ENCODE measurements around the gene FOXP2. TPM values are rescaled to one million over a fixed set of nuclear protein-coding genes. Genes with fewer than 3 reads are reported as not detected.

The FOXP2 gene
- total and polyA plus RNA-seq, 4 donors = 1.2 to 7.4 (median 5.7) TPM

DNA sequence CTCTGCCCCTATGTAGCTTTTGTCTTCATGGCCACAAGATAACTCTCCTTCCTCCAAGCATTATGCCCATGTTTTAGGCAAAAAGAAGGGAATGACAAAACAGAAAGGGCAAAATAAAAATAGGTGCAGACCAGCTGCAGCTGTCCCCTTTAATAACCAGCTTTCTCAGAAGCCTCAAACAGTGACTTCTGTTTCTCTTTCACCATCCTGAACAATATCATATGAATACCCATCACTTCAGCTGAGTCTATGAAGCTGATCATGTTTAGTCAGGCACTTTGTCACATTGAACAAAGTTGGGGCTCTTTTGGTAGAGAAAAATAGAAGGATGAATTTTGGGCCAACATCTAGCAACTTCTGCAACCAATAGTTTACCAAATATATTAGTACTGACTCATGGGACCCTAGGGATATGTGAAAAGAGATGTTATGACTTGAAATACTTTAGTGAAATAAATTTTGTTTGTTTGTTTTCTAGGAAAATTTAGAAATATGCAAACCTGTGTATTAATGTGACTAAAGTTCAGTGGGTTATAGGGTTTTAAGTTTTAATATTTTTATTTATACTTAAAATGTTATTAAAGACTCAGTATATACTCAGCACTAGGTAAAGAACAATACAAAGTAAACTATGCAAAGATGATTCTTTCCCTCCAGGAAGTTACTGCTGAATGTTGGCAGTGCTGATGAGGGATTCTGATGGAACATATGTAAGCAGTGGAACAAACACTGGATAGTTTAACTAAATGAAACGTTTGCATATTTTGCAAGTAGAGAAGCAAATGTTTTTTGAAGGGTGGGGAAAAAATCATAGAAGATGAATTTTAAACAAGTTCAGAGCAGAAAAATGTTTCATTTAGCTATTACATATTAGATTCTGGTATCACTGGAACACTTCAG is 133.7 kb downstream of the FOXP2 start (continued):
- TF ChIP-seq, protein P1, sequence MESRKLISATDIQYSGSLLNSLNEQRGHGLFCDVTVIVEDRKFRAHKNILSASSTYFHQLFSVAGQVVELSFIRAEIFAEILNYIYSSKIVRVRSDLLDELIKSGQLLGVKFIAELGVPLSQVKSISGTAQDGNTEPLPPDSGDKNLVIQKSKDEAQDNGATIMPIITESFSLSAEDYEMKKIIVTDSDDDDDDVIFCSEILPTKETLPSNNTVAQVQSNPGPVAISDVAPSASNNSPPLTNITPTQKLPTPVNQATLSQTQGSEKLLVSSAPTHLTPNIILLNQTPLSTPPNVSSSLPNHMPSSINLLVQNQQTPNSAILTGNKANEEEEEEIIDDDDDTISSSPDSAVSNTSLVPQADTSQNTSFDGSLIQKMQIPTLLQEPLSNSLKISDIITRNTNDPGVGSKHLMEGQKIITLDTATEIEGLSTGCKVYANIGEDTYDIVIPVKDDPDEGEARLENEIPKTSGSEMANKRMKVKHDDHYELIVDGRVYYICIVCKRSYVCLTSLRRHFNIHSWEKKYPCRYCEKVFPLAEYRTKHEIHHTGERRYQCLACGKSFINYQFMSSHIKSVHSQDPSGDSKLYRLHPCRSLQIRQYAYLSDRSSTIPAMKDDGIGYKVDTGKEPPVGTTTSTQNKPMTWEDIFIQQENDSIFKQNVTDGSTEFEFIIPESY (IDR thresholded peaks at IDR 0.05) = no peak
- TF ChIP-seq GABPA (IDR thresholded peaks at IDR 0.05 in 1 of 2, conservative IDR thresholded peaks at IDR 0.05 in 1 of 2) (no peak), RXRA (IDR thresholded peaks at IDR 0.05) (no peak)
- TF ChIP-seq, protein P2, sequence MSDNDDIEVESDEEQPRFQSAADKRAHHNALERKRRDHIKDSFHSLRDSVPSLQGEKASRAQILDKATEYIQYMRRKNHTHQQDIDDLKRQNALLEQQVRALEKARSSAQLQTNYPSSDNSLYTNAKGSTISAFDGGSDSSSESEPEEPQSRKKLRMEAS (IDR thresholded peaks at IDR 0.05) = no peak

DNA sequence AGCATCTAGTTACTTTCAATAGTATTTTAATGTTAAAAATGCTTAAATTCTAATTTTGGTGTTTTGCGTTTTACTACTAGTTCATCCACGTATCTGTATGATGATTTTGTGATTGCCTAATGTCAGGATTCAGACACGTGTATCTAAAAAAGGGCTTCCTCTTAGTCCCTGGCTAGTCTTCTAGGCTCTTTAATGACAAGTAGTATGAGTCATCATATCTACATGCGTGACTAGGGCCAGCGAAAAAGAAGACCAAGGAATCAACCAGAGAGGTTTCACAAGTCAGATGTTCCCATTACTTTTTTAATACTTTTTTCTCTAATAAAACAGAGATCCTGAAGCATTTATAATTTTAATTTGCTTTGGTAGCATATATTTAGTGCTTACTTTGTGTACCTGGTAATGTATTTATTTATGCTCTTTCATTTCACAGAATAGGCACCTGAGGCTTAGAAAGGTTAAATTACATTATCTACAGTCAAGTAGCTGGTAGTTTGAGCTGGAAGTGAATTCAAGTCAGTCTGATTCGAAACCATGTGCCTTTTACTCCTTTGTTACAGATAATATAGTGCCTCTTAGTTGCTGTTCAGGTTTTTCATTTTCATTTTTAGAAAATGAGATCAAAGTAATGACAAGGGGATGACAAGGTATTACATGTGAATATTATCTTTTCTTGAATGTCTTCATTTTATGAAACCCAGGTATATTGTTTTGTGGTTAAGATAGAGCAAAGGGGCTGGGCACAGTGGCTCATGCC is 140.3 kb downstream of the FOXP2 start:
- WGBS = 90% methylated on average over 6 of the region's 6 CpGs
- no peak for DNase-seq (ENCODE audit: low spot score)
- Histone ChIP-seq H3K27me3 (ENCODE audit: control insufficient read depth in 4 of 4, insufficient read depth in 4 of 4, low read length in 3 of 4) (no peaks in the 10 kb centered on the region), H3K36me3 (ENCODE audit: control insufficient read depth in 4 of 4, insufficient read depth in 3 of 4, low read depth in 1 of 4, low read length in 3 of 4) (no peaks in the 10 kb centered on the region), H3K9me3 (ENCODE audit: control insufficient read depth in 4 of 4, low read length in 3 of 4) (no peaks in the 10 kb centered on the region), H3K4me3 (ENCODE audit: low read depth in 1 of 3, low read length in 3 of 3) (no peak overlapping the region), H3K27ac (ENCODE audit: low read depth in 1 of 2, low read length in 2 of 2) (no peak overlapping the region), H3K4me1 (ENCODE audit: control insufficient read depth in 4 of 4, insufficient read depth in 4 of 4, low read length in 3 of 4) (no peaks in the 10 kb centered on the region), H3K9ac (ENCODE audit: low read depth in 1 of 2, low read length in 2 of 2) (no peak overlapping the region)
- TF ChIP-seq FOXA2 (IDR thresholded peaks at IDR 0.05) (no peak), YY1 (IDR thresholded peaks at IDR 0.05) (no peak), NR2F2 (IDR thresholded peaks at IDR 0.05) (no peak), TAF1 (conservative IDR thresholded peaks at IDR 0.05) (no peak), HNF4A (conservative IDR thresholded peaks at IDR 0.05) (no peak), RAD21 (IDR thresholded peaks at IDR 0.05) (no peak), HNF4G (IDR thresholded peaks at IDR 0.05) (no peak), RXRA (IDR thresholded peaks at IDR 0.05) (no peak), EGR1 (IDR thresholded peaks at IDR 0.05; ENCODE audit: low read depth in 2 of 2) (no peak), FOXA1 (IDR thresholded peaks at IDR 0.05) (no peak), JUND (IDR thresholded peaks at IDR 0.05) (no peak), SP1 (IDR thresholded peaks at IDR 0.05) (no peak), GABPA (IDR thresholded peaks at IDR 0.05 in 1 of 2, conservative IDR thresholded peaks at IDR 0.05 in 1 of 2) (no peak)
- TF ChIP-seq, protein P3, sequence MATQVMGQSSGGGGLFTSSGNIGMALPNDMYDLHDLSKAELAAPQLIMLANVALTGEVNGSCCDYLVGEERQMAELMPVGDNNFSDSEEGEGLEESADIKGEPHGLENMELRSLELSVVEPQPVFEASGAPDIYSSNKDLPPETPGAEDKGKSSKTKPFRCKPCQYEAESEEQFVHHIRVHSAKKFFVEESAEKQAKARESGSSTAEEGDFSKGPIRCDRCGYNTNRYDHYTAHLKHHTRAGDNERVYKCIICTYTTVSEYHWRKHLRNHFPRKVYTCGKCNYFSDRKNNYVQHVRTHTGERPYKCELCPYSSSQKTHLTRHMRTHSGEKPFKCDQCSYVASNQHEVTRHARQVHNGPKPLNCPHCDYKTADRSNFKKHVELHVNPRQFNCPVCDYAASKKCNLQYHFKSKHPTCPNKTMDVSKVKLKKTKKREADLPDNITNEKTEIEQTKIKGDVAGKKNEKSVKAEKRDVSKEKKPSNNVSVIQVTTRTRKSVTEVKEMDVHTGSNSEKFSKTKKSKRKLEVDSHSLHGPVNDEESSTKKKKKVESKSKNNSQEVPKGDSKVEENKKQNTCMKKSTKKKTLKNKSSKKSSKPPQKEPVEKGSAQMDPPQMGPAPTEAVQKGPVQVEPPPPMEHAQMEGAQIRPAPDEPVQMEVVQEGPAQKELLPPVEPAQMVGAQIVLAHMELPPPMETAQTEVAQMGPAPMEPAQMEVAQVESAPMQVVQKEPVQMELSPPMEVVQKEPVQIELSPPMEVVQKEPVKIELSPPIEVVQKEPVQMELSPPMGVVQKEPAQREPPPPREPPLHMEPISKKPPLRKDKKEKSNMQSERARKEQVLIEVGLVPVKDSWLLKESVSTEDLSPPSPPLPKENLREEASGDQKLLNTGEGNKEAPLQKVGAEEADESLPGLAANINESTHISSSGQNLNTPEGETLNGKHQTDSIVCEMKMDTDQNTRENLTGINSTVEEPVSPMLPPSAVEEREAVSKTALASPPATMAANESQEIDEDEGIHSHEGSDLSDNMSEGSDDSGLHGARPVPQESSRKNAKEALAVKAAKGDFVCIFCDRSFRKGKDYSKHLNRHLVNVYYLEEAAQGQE (IDR thresholded peaks at IDR 0.05) = no peak
- TF ChIP-seq, protein P4, sequence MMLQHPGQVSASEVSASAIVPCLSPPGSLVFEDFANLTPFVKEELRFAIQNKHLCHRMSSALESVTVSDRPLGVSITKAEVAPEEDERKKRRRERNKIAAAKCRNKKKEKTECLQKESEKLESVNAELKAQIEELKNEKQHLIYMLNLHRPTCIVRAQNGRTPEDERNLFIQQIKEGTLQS (IDR thresholded peaks at IDR 0.05) = no peak
- TF ChIP-seq, protein P5, sequence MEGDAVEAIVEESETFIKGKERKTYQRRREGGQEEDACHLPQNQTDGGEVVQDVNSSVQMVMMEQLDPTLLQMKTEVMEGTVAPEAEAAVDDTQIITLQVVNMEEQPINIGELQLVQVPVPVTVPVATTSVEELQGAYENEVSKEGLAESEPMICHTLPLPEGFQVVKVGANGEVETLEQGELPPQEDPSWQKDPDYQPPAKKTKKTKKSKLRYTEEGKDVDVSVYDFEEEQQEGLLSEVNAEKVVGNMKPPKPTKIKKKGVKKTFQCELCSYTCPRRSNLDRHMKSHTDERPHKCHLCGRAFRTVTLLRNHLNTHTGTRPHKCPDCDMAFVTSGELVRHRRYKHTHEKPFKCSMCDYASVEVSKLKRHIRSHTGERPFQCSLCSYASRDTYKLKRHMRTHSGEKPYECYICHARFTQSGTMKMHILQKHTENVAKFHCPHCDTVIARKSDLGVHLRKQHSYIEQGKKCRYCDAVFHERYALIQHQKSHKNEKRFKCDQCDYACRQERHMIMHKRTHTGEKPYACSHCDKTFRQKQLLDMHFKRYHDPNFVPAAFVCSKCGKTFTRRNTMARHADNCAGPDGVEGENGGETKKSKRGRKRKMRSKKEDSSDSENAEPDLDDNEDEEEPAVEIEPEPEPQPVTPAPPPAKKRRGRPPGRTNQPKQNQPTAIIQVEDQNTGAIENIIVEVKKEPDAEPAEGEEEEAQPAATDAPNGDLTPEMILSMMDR (IDR thresholded peaks at IDR 0.05; ENCODE audit: low read depth, low read length, missing input control) = no peak
- TF ChIP-seq, protein P1 (IDR thresholded peaks at IDR 0.05) = no peak
- TF ChIP-seq, protein P2 (IDR thresholded peaks at IDR 0.05) = no peak
